ENCODE data around the gene ARSI. TPM values are rescaled to one million over a fixed set of nuclear protein-coding genes. Genes with fewer than 3 reads are reported as not detected.
A peak's percentile ranks its signal among the peaks of the same experiment; 100 is the strongest.
"Not testable (repeated sequence)": the region's sequence is repeated elsewhere in the genome, so short reads cannot be mapped to it uniquely, and the experiment has no call there.

ARSI gene
- total and polyA plus RNA-seq, 4 donors: 0.23 to 0.51 (median 0.33) TPM; not detected in 1

- Histone ChIP-seq H3K4me3 (ENCODE audit: low read depth in 1 of 3, low read length in 3 of 3) (no peak overlapping the region), H3K27ac (ENCODE audit: low read depth in 1 of 2, low read length in 2 of 2) (no peak overlapping the region), H3K27me3 (ENCODE audit: control insufficient read depth in 4 of 4, insufficient read depth in 4 of 4, low read length in 3 of 4) (no peaks in the 10 kb centered on the region), H3K36me3 (ENCODE audit: control insufficient read depth in 4 of 4, insufficient read depth in 3 of 4, low read depth in 1 of 4, low read length in 3 of 4) (no peaks in the 10 kb centered on the region), H3K4me1 (ENCODE audit: control insufficient read depth in 4 of 4, insufficient read depth in 4 of 4, low read length in 3 of 4) (no peaks in the 10 kb centered on the region), H3K9me3 (ENCODE audit: control insufficient read depth in 4 of 4, low read length in 3 of 4) (no peaks in the 10 kb centered on the region), H3K9ac (ENCODE audit: low read depth in 1 of 2, low read length in 2 of 2) (no peak overlapping the region)
- 95% methylated on average over 7 of the region's 7 CpGs for WGBS
- no peak for DNase-seq (ENCODE audit: low spot score)
- TF ChIP-seq GABPA (IDR thresholded peaks at IDR 0.05 in 1 of 2, conservative IDR thresholded peaks at IDR 0.05 in 1 of 2) (no peak), FOXA2 (IDR thresholded peaks at IDR 0.05) (no peak), NR2F2 (IDR thresholded peaks at IDR 0.05) (no peak), YY1 (IDR thresholded peaks at IDR 0.05) (no peak), CTCF (IDR thresholded peaks at IDR 0.05; ENCODE audit: low read depth, low read length, missing input control) (no peak), TAF1 (conservative IDR thresholded peaks at IDR 0.05) (no peak), MAX (IDR thresholded peaks at IDR 0.05) (no peak), ZBTB33 (IDR thresholded peaks at IDR 0.05) (no peak)
These were observed 51.2 kb downstream of the ARSI start for GRCh38 chr5:150251504-150251903.

GRCh38 chr5:150249744-150250143, 53.0 kb downstream of the ARSI start:
- no peaks in the 10 kb centered on the region for H3K4me1 ChIP-seq (ENCODE audit: control insufficient read depth in 4 of 4, insufficient read depth in 4 of 4, low read length in 3 of 4)
- no peak for TF ChIP-seq GABPA (IDR thresholded peaks at IDR 0.05 in 1 of 2, conservative IDR thresholded peaks at IDR 0.05 in 1 of 2)
- DNase-seq (ENCODE audit: low spot score): no peak
- no peaks in the 10 kb centered on the region for H3K36me3 ChIP-seq (ENCODE audit: control insufficient read depth in 4 of 4, insufficient read depth in 3 of 4, low read depth in 1 of 4, low read length in 3 of 4)
- WGBS: 92% methylated on average over 5 of the region's 5 CpGs
- H3K9me3 ChIP-seq (ENCODE audit: control insufficient read depth in 4 of 4, low read length in 3 of 4): no peaks in the 10 kb centered on the region
- no peak overlapping the region for H3K9ac ChIP-seq (ENCODE audit: low read depth in 1 of 2, low read length in 2 of 2)
- H3K27me3 ChIP-seq (ENCODE audit: control insufficient read depth in 4 of 4, insufficient read depth in 4 of 4, low read length in 3 of 4): no peaks in the 10 kb centered on the region
- H3K4me3 ChIP-seq (ENCODE audit: low read depth in 1 of 3, low read length in 3 of 3): no peak overlapping the region
- no peak overlapping the region for H3K27ac ChIP-seq (ENCODE audit: low read depth in 1 of 2, low read length in 2 of 2)

GRCh38 chr5:150248946-150249345, 53.8 kb downstream of the ARSI start:
- 97% methylated on average over 3 of the region's 3 CpGs for WGBS
- peak; percentile 55 for DNase-seq (ENCODE audit: low spot score)
- TF ChIP-seq RXRA (IDR thresholded peaks at IDR 0.05) (no peak), FOXA1 (IDR thresholded peaks at IDR 0.05) (no peak), HNF4G (IDR thresholded peaks at IDR 0.05) (no peak), TAF1 (conservative IDR thresholded peaks at IDR 0.05) (no peak), REST (IDR thresholded peaks at IDR 0.05) (no peak), SP1 (IDR thresholded peaks at IDR 0.05) (no peak), YY1 (IDR thresholded peaks at IDR 0.05) (no peak), NR2F2 (IDR thresholded peaks at IDR 0.05) (no peak), EGR1 (IDR thresholded peaks at IDR 0.05; ENCODE audit: low read depth in 2 of 2) (no peak), HNF4A (conservative IDR thresholded peaks at IDR 0.05) (no peak), FOXA2 (IDR thresholded peaks at IDR 0.05) (no peak)

GRCh38 chr5:150248493-150248892, 54.2 kb downstream of the ARSI start:
- not testable (repeated sequence) for H3K9me3 ChIP-seq (ENCODE audit: control insufficient read depth in 4 of 4, low read length in 3 of 4)

More at GRCh38 chr5:150248946-150249345, 53.8 kb downstream of the ARSI start:
- Histone ChIP-seq H3K9ac (ENCODE audit: low read depth in 1 of 2, low read length in 2 of 2) (no peak overlapping the region), H3K36me3 (ENCODE audit: control insufficient read depth in 4 of 4, insufficient read depth in 3 of 4, low read depth in 1 of 4, low read length in 3 of 4) (no peaks in the 10 kb centered on the region), H3K9me3 (ENCODE audit: control insufficient read depth in 4 of 4, low read length in 3 of 4) (no peaks in the 10 kb centered on the region), H3K27me3 (ENCODE audit: control insufficient read depth in 4 of 4, insufficient read depth in 4 of 4, low read length in 3 of 4) (no peaks in the 10 kb centered on the region), H3K27ac (ENCODE audit: low read depth in 1 of 2, low read length in 2 of 2) (no peak overlapping the region), H3K4me3 (ENCODE audit: low read depth in 1 of 3, low read length in 3 of 3) (no peak overlapping the region), H3K4me1 (ENCODE audit: control insufficient read depth in 4 of 4, insufficient read depth in 4 of 4, low read length in 3 of 4) (no peaks in the 10 kb centered on the region)

More at GRCh38 chr5:150248493-150248892, 54.2 kb downstream of the ARSI start:
- not testable (repeated sequence) for H3K9ac ChIP-seq (ENCODE audit: low read depth in 1 of 2, low read length in 2 of 2); DNase-seq (ENCODE audit: low spot score); H3K4me3 ChIP-seq (ENCODE audit: low read depth in 1 of 3, low read length in 3 of 3); H3K27ac ChIP-seq (ENCODE audit: low read depth in 1 of 2, low read length in 2 of 2); H3K27me3 ChIP-seq (ENCODE audit: control insufficient read depth in 4 of 4, insufficient read depth in 4 of 4, low read length in 3 of 4); H3K4me1 ChIP-seq (ENCODE audit: control insufficient read depth in 4 of 4, insufficient read depth in 4 of 4, low read length in 3 of 4); H3K36me3 ChIP-seq (ENCODE audit: control insufficient read depth in 4 of 4, insufficient read depth in 3 of 4, low read depth in 1 of 4, low read length in 3 of 4)
- WGBS: 87% methylated on average over 6 of the region's 6 CpGs

Data from liver (tissue), 9 donors.